ENCODE results near the gene RNF222.

The RNF222 gene

DNA sequence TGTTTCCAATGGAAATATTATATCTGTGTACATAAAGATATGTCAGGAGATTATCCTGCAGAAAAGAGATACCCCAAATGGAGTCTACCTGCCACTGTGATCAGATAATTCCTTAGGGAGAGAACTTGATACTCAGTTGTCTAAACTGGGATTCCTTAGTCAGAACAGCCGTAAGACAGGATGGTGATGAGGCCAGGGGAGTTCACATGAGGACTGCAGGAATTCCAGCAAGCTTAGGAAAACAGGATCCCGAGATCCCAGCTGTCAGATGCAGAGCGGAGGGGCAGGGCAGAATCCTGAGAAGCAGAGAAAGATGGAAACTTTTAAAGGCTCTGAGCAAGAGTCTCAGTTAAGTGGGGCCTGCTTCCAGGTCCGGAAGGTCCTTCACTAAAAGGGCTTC, 25.8 kb downstream of the RNF222 start:
- no peak for TF ChIP-seq CTCF (conservative IDR thresholded peaks at IDR 0.05; ENCODE audit: low read length)
- no peak overlapping the region for H3K4me3 ChIP-seq (ENCODE audit: low read length)
- no peak for DNase-seq (ENCODE audit: low read depth)

GRCh38 chr17:8369944-8370343, 27.7 kb downstream of the RNF222 start:
- no peak for TF ChIP-seq CTCF (conservative IDR thresholded peaks at IDR 0.05; ENCODE audit: low read length)
- no peak overlapping the region for H3K4me3 ChIP-seq (ENCODE audit: low read length)
- no peak for DNase-seq (ENCODE audit: low read depth)

DNA sequence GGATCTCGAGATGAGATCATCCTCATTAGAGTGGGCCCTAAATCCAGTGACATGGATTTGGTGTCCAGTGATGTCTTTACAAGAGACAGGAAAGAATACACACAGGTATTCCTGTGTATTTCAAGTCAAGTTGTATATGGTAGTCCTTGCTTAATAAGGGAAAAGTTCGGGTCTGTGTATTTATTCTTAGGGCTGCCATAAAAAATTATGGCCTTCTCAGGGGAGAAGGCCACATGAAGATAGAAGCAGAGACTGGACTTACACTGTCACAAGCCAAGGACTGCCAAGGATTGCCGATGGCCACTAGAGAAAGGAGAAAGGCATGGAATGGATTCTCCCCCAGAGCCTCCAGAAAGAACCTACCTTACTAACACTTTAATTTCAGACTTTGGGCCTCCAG, 29.4 kb downstream of the RNF222 start:
- no peak overlapping the region for H3K4me3 ChIP-seq (ENCODE audit: low read length)
- no peak for TF ChIP-seq CTCF (conservative IDR thresholded peaks at IDR 0.05; ENCODE audit: low read length)
- DNase-seq (ENCODE audit: low read depth), result no peak

DNA sequence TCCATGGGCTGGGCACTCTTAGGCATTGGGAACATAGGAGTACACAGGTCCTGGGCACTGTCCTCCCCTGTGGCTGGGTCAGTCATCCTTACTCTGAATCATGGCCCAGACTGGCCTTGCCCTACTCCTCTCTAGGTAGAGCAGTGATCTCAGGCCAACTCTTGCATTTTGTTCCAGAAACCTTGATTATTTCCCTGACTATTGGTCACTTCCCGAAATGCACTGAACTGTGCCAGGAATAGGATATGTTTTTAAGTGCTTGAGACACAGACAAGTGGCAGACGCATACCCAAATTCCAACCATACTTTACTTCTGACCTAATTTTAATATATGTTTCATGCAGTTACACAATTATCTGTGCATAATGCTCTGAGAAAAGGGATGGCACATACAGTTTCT, 31.4 kb downstream of the RNF222 start:
- H3K4me3 ChIP-seq (ENCODE audit: low read length), result no peak overlapping the region
- no peak for TF ChIP-seq CTCF (conservative IDR thresholded peaks at IDR 0.05; ENCODE audit: low read length)
- DNase-seq (ENCODE audit: low read depth), result peak; percentile 78

- H3K4me3 ChIP-seq (ENCODE audit: low read length), result no peak overlapping the region
- peak; percentile 31 for DNase-seq (ENCODE audit: low read depth)
- no peak for TF ChIP-seq CTCF (conservative IDR thresholded peaks at IDR 0.05; ENCODE audit: low read length)
Measured at GRCh38 chr17:8365143-8365542, 32.5 kb downstream of the RNF222 start.

DNA sequence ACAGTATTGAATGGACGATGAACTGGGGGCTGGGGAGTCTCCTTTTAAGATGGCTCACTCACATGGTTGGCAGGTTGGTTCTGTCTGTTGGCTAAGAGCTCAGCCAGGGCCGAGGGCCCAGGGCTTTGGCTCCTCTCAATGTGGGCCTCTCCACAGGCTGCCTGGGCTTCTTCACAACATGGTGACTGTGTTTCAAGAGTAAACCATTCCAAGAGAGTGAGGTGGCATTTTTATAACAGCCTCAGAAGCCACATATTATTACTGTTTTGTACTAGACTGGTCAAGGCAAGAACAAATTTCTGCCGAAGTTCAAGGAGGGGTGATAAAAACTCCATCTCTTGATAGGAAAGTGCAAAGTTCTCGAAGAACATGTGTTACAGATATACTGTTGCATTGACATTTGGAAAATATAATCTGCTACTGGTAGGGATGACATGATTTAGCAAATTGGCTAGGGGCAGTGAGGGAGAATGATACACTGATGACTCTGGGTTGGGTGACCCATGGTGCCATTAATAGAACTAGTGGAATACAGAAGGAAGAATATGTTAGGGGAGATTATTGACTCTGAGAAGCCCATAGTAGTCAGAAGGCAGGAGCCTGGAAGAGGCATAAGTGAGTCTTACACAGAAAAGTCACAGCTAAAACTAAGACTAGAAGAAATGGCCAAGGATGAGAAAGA, 34.8 kb downstream of the RNF222 start:
- H3K4me3 ChIP-seq (ENCODE audit: low read length), result no peak overlapping the region
- peak; percentile 56 for DNase-seq (ENCODE audit: low read depth)
- TF ChIP-seq CTCF (conservative IDR thresholded peaks at IDR 0.05; ENCODE audit: low read length), result no peak

GRCh38 chr17:8360751-8361150, 36.9 kb downstream of the RNF222 start:
- TF ChIP-seq CTCF (conservative IDR thresholded peaks at IDR 0.05; ENCODE audit: low read length), result no peak
- no peak for DNase-seq (ENCODE audit: low read depth)
- H3K4me3 ChIP-seq (ENCODE audit: low read length), result no peak overlapping the region
